Subcutaneous abdominal adipose tissue (tissue), 5 donors: Measurements from ENCODE around the gene LIN28B.
"Not testable (repeated sequence)": the region's sequence is repeated elsewhere in the genome, so short reads cannot be mapped to it uniquely, and the experiment has no call there.

ENCODE experiments used
- H3K27ac ChIP-seq: one replicate; pipeline ENCODE4 v1.7.0; 2013; ENCODE audit warnings: low read depth, mild to moderate bottlenecking, inconsistent platforms, low read length, moderate library complexity
- H3K27me3 ChIP-seq, 5 donors: one replicate each; pipeline ENCODE4 v1.7.0; 2013; ENCODE audit warnings: low read length in 5 of 5, inconsistent platforms in 1 of 5; ENCODE audit not compliant: control insufficient read depth in 5 of 5, insufficient read depth in 4 of 5
- H3K36me3 ChIP-seq, 5 donors: one replicate each; pipeline ENCODE4 v1.7.0; 2013; ENCODE audit warnings: low read length in 5 of 5; ENCODE audit not compliant: control insufficient read depth in 5 of 5, insufficient read depth in 5 of 5
- H3K4me1 ChIP-seq, 5 donors: one replicate each; pipeline ENCODE4 v1.7.0; 2013; ENCODE audit warnings: low read length in 5 of 5, mild to moderate bottlenecking in 3 of 5, moderate library complexity in 1 of 5; ENCODE audit not compliant: control insufficient read depth in 5 of 5, insufficient read depth in 5 of 5
- H3K4me3 ChIP-seq, 5 donors: one replicate each; pipeline ENCODE4 v1.7.0; 2013; ENCODE audit warnings: low read length in 5 of 5, low read depth in 1 of 5
- H3K9ac ChIP-seq, 5 donors: one replicate each; pipeline ENCODE4 v1.7.0; 2013; ENCODE audit warnings: low read length in 5 of 5, mild to moderate bottlenecking in 4 of 5, moderate library complexity in 3 of 5
- H3K9me3 ChIP-seq, 5 donors: one replicate each; pipeline ENCODE4 v1.7.0; 2013; ENCODE audit warnings: low read length in 5 of 5; ENCODE audit not compliant: control insufficient read depth in 5 of 5
- donor health status: healthy.
- donor health status: healthy.
- donor health status: healthy.
- donor health status: healthy.
- donor health status: healthy.

LIN28B gene

DNA sequence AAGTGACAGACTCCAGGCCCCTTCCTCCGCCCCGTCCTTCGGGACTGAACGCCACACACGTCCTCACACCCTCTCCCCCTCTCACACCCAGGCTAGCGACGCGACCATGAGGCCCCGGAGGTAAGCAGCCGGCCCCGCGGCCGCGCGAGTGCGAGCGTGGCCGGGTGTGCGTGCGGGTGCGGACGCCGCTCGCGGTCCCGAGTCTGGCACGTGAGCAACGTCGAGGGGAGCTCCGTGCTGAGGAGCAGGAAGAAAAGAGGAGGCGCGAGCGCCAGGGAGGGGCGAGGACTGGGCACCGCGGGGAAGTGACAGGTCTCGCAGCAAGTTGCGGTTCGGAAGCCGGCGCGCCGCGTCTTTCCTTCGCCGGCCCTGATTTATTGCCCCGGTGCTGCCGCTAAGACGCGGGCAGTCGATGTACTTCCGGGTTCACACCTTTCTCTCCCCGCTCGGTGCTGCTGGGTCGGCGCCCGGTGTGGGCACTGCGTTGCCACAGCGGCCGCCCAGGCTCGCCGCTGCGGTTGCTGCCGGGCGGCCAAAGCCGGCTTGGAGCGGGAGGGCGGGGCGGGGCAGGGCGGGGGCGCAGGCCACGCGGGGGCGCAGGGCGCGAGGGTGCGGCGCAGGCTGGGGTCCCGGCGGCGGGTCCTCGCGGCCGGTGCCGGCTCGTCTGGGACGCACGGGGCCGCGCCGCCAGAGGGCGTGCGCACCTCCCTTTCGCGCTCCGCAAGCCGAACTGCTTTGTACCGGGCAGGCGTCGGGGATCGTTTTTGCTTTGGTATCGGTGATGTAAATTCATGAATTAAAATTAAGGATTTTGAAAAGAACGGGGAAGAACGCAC, 15.8 kb upstream of the LIN28B start:
- no peak overlapping the region for H3K9ac ChIP-seq
- H3K4me1 ChIP-seq, result peaks cover 0 to 10% (median 6%) of the 10 kb centered on the region in 5 donors
- H3K27me3 ChIP-seq, result peaks cover 0 to 29% (median 17%) of the 10 kb centered on the region in 5 donors
- no peak overlapping the region for H3K27ac ChIP-seq
- peak overlapping the region; percentile 44 to 73 (median 60) for H3K4me3 ChIP-seq
- no peaks in the 10 kb centered on the region for H3K36me3 ChIP-seq
- H3K9me3 ChIP-seq, result no peaks in the 10 kb centered on the region

DNA sequence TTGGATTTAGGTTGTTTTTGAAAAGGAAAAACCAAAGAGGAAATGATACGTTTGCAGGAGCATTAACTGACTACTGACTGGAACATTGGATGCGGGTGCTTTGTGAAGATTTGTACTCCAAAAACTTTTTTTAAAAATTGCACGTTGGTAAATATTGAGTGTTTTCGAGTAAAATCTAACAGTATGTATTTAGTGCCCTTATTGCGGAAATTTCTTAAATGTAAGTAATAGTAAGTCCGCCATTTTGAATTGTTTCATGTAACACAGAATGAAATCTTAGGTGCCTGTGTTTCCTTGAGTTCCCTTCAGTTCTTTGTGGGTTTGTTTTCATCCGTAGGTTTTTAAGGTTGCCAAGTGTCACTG, 15.2 kb upstream of the LIN28B start:
- Histone ChIP-seq H3K27ac (no peak overlapping the region), H3K9me3 (no peaks in the 10 kb centered on the region), H3K4me3 (peak overlapping the region in 4 of 5 donors; percentile 15 to 55 (median 35)), H3K9ac (no peak overlapping the region), H3K4me1 (peaks cover 0 to 10% (median 6%) of the 10 kb centered on the region in 5 donors), H3K27me3 (peaks cover 0 to 25% (median 17%) of the 10 kb centered on the region in 5 donors), H3K36me3 (no peaks in the 10 kb centered on the region)

- H3K27me3 ChIP-seq, result peaks cover 0 to 23% (median 21%) of the 10 kb centered on the region in 5 donors
- H3K4me1 ChIP-seq, result peaks cover 0 to 10% (median 6%) of the 10 kb centered on the region in 5 donors
Observed at GRCh38 chr6:104943781-104944180, 13.1 kb upstream of the LIN28B start.

DNA sequence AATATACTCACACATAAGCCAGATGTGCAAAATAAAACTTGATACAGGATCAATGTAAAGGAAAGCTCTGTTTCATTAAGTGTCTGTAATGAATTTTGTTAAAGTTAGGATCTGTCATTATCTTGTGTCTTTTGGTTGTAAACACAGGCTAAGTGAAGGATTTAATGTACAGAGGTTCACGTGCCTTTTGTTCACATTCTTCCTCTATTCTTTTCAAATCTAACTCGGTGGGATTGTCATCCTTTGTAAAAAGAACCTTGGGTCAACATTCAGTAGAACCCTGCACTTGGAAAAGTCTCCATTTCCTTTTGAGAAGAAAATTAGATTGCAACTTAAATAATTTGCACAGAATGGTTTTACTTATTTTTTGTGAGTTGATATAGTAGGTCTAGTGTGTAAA, 7.7 kb upstream of the LIN28B start:
- no peaks in the 10 kb centered on the region for H3K4me1 ChIP-seq
- H3K36me3 ChIP-seq, result no peaks in the 10 kb centered on the region
- H3K9me3 ChIP-seq, result peaks cover 0 to 8% (median 0%) of the 10 kb centered on the region in 5 donors
- no peak overlapping the region for H3K4me3 ChIP-seq
- H3K27me3 ChIP-seq, result peaks cover 16 to 34% (median 22%) of the 10 kb centered on the region in 5 donors
- no peak overlapping the region for H3K27ac ChIP-seq
- no peak overlapping the region for H3K9ac ChIP-seq

More at GRCh38 chr6:104943781-104944180, 13.1 kb upstream of the LIN28B start:
- Histone ChIP-seq H3K9me3 (no peaks in the 10 kb centered on the region), H3K9ac (no peak overlapping the region), H3K36me3 (no peaks in the 10 kb centered on the region), H3K27ac (no peak overlapping the region), H3K4me3 (no peak overlapping the region)

DNA sequence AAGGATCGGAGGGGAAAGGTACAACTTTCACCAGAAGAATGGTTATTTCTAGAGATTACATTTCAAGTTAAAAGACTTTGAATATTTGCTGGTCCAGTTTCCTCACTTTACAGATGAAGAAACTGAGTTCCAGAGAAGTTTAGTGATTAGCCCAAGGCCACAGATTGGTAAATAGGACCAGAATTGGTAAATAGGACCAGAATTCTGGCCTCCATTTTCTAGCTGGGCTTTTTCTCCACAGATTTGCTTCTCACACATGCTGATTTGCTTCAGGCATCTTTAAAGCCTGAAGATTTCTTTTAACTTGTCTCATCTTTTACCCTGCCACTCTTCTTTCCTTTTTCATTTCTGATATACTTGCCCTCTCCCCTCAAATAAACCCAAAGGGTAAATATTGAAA, 5.2 kb upstream of the LIN28B start:
- Histone ChIP-seq H3K36me3 (no peaks in the 10 kb centered on the region), H3K4me3 (no peak overlapping the region), H3K9ac (no peak overlapping the region), H3K9me3 (peaks cover 0 to 8% (median 0%) of the 10 kb centered on the region in 5 donors), H3K27ac (no peak overlapping the region), H3K27me3 (peaks cover 24 to 52% (median 33%) of the 10 kb centered on the region in 5 donors), H3K4me1 (no peaks in the 10 kb centered on the region)

DNA sequence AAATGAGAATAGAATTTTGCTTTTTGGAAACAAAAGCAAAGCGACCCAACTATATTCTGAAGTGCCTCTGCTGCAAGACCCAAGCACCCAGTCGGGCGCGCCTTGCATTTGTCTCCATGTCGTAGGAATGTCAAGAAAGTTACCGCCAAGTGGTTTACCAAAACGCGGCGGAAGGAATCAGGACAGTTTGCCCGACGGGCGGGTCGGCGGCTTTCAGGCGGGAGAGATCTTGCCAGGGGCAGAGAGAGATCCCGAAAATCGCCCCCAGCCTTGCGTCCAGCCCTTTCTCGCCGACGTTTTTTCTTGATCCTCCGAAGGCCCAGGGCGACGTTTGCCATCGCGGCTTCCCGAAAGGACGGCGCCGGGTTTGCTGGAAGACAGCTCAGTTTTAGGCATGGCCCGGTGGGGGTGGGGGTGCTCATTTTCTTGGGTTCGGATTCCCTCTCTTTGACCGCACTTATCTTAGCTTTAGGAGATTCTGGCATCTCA, 4.0 kb upstream of the LIN28B start:
- H3K27me3 ChIP-seq, result peaks cover 28 to 57% (median 41%) of the 10 kb centered on the region in 5 donors
- peaks cover 0 to 8% (median 0%) of the 10 kb centered on the region in 5 donors for H3K9me3 ChIP-seq
- no peak overlapping the region for H3K27ac ChIP-seq
- peaks cover 0 to 5% (median under 1%) of the 10 kb centered on the region in 5 donors for H3K4me1 ChIP-seq
- H3K4me3 ChIP-seq, result no peak overlapping the region
- H3K36me3 ChIP-seq, result no peaks in the 10 kb centered on the region
- H3K9ac ChIP-seq, result no peak overlapping the region

GRCh38 chr6:104953400-104954189, 3.3 kb upstream of the LIN28B start:
- not testable (repeated sequence) for H3K4me1 ChIP-seq, H3K9me3 ChIP-seq, H3K4me3 ChIP-seq, H3K36me3 ChIP-seq, H3K27ac ChIP-seq, H3K9ac ChIP-seq
- peaks cover 35 to 63% (median 47%) of the 10 kb centered on the region in 5 donors for H3K27me3 ChIP-seq

DNA sequence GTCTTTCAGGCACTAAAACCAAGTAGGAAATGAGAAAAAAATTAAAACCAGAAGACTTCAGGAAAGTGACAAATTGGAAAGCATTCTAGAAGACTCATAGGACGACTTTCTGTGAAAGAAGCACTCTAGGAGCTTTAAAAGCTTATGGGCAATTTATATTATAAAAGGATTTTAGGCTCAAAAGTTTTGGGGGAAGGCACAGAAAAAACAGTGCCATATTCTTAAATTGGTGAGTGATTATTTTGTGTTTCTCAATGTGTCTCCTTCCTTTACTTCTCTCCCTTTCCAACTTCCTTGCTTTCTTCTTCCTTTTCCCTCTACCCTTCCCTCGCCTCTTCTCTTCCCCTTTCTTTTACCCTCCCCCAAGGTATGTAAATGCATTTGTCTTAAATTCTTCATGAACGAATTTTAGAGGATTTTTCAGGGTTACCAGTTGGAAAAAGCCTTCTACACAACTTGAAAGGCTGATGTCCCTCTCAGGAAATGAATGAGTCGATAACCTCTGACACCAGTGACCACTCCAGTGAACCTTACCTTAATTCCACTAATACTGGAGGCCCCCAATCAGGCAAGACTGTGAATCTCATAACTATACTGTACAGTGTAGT, 2.6 kb upstream of the LIN28B start:
- no peak overlapping the region for H3K4me3 ChIP-seq
- H3K27me3 ChIP-seq, result peaks cover 35 to 63% (median 48%) of the 10 kb centered on the region in 5 donors
- H3K4me1 ChIP-seq, result peaks cover 0 to 7% (median 3%) of the 10 kb centered on the region in 5 donors

DNA sequence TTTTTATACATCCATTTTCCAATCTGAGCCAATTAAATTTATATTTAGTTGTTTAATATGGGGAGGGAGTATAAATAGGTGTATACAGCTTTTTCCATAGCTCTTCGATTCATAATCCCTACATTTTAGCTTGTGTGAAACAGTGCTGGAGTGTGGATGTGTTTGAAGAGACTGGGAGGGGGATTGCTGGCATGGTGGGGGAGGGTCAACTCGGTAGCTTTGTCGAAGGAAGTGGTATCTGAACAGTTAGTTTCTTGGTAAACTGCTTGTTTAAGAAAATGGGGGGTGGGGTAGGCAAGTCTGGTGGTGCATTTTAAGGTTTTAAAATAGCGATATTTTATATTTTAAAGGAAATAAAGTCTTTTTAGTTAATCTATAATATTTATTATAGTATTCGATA, 1.4 kb upstream of the LIN28B start:
- peaks cover 0 to 7% (median 3%) of the 10 kb centered on the region in 5 donors for H3K4me1 ChIP-seq
- no peak overlapping the region for H3K27ac ChIP-seq
- no peak overlapping the region for H3K4me3 ChIP-seq
- H3K36me3 ChIP-seq, result no peaks in the 10 kb centered on the region
- peaks cover 35 to 63% (median 51%) of the 10 kb centered on the region in 5 donors for H3K27me3 ChIP-seq
- no peak overlapping the region for H3K9ac ChIP-seq
- peaks cover 0 to 8% (median 0%) of the 10 kb centered on the region in 5 donors for H3K9me3 ChIP-seq

More for the DNA sequence above, 2.6 kb upstream of the LIN28B start:
- Histone ChIP-seq H3K36me3 (no peaks in the 10 kb centered on the region), H3K27ac (no peak overlapping the region), H3K9me3 (peaks cover 0 to 8% (median 0%) of the 10 kb centered on the region in 5 donors), H3K9ac (no peak overlapping the region)
